K562 (cell line): ENCODE measurements around the gene GMPR2. TPM values are rescaled to one million over a fixed set of nuclear protein-coding genes. Genes with fewer than 3 reads are reported as not detected.
A peak's percentile ranks its signal among the peaks of the same experiment; 100 is the strongest.

ENCODE experiments used
- ARHGAP35 ChIP-seq: fragments of 450-650 bp; IDR thresholded peaks from 2 replicates; pipeline ENCODE4 v1.6.1; 2018; ENCODE audit not compliant: partially characterized antibody
- ARID3A ChIP-seq: IDR thresholded peaks from 2 replicates; pipeline ENCODE4 v1.6.1; 2012; ENCODE audit warnings: low read depth, low read length, improper control_type of control experiment, borderline replicate concordance
- BCOR ChIP-seq: fragments of 450-650 bp; IDR thresholded peaks from 2 replicates; pipeline ENCODE4 v1.6.1; 2016
- BHLHE40 ChIP-seq: IDR thresholded peaks from 2 replicates; pipeline ENCODE4 v1.6.1; 2011; ENCODE audit warnings: low read length, improper control_type of control experiment
- HNRNPL ChIP-seq: fragments of 200-400 bp; formaldehyde crosslinking; IDR thresholded peaks from 2 replicates; pipeline ENCODE4 v1.6.1; 2017; ENCODE audit warnings: low read depth, mild to moderate bottlenecking, low read length
- IRF9 ChIP-seq: fragments of 450-650 bp; IDR thresholded peaks from 2 replicates; pipeline ENCODE4 v1.6.1; 2016; ENCODE audit warnings: missing biosample characterization, missing genetic modification characterization
- JUND ChIP-seq, 2 experiments: IDR thresholded peaks; 2 replicates in 1 of 2; 3 replicates in 1 of 2; pipeline ENCODE4 v1.6.1; 2011; ENCODE audit warnings: borderline replicate concordance in 2 of 2, low read depth in 2 of 2, low read length in 2 of 2, improper control_type of control experiment in 1 of 2, missing biosample characterization in 1 of 2, missing genetic modification characterization in 1 of 2, missing genetic modification reagents in 1 of 2
- KLF10 ChIP-seq: fragments of 250-450 bp; sonication (Bioruptor Pico); IDR thresholded peaks from 2 replicates; pipeline ENCODE4 v1.6.1; 2021; ENCODE audit warnings: matching md5 sums
- MCM7 ChIP-seq, 2 experiments: fragments of 450-650 bp; IDR thresholded peaks; 2 replicates each; pipeline ENCODE4 v1.6.1; 2016 to 2018
- NCOA1 ChIP-seq: fragments of 450-650 bp; IDR thresholded peaks from 2 replicates; pipeline ENCODE4 v1.6.1; 2016; ENCODE audit warnings: low read depth
- NCOR1 ChIP-seq: fragments of 450-650 bp; IDR thresholded peaks from 2 replicates; pipeline ENCODE4 v1.6.1; 2016; ENCODE audit warnings: mild to moderate bottlenecking, moderate library complexity
- RERE ChIP-seq: sonication (generic); formaldehyde crosslinking; IDR thresholded peaks from 2 replicates; pipeline ENCODE4 v1.8.0; 2023; ENCODE audit warnings: missing genetic modification reagents, mild to moderate bottlenecking, borderline replicate concordance
- SMARCA5 ChIP-seq: fragments of 450-650 bp; IDR thresholded peaks from 2 replicates; pipeline ENCODE4 v1.6.1; 2016
- TCF3 ChIP-seq: sonication (generic); formaldehyde crosslinking; IDR thresholded peaks from 2 replicates; pipeline ENCODE4 v1.4.0; 2020; ENCODE audit warnings: mild to moderate bottlenecking, missing genetic modification reagents
- YY1 ChIP-seq, 3 experiments: IDR thresholded peaks; 2 replicates each; pipeline ENCODE4 v1.6.1; 2011; ENCODE audit warnings: low read length in 2 of 3, mild to moderate bottlenecking in 2 of 3, moderate library complexity in 2 of 3, borderline replicate concordance in 1 of 3, control low read depth in 1 of 3, low read depth in 1 of 3; ENCODE audit not compliant: insufficient read depth in 3 of 3, insufficient replicate concordance in 2 of 3, control insufficient read depth in 1 of 3, insufficient read length in 1 of 3; ENCODE audit errors: extremely low read depth in 1 of 3
- ZNF134 ChIP-seq: fragments of 250-450 bp; sonication (Bioruptor Pico); conservative IDR thresholded peaks from 2 replicates; pipeline ENCODE4 v1.4.0; 2020
- ZNF280A ChIP-seq: fragments of 450-650 bp; IDR thresholded peaks from 2 replicates; pipeline ENCODE4 v1.6.1; 2018; ENCODE audit warnings: mild to moderate bottlenecking, low read depth; ENCODE audit not compliant: partially characterized antibody
- polyA plus RNA-seq, 8 experiments: library from polyadenylated mRNA; depleted of rRNA in 4 of 8; stranded (reverse) in 5 of 8; unstranded in 3 of 8; fragments of >200 nt; fragmentation: Nextera tagmentation in 2 of 8; fragmentation: Illumina TruSeq in 1 of 8; extraction: Ambion mirVana in 2 of 8; extraction: Trizol in 1 of 8; gene quantifications; 2 replicates each; pipeline versions ENCODE4 v1.2.1 to v1.2.3, GENCODE V29; 2011 to 2014; ENCODE audit warnings: inconsistent platforms in 1 of 8, missing spikeins in 1 of 8
- total RNA-seq, 7 experiments: library from RNA; depleted of rRNA in 6 of 7; stranded (reverse); fragments of >200 nt in 6 of 7; fragmentation: Illumina TruSeq in 2 of 7; extraction: Trizol in 2 of 7; gene quantifications; 2 replicates each; pipeline versions ENCODE4 v1.2.1 to v1.2.3, GENCODE V29; 2011 to 2021; ENCODE audit warnings: low replicate concordance in 1 of 7

The GMPR2 gene
- total and polyA plus RNA-seq, 9 of the 15 experiments (the other 6 are each of a cell fraction or from before 2014, with no cell fraction given): 26.4 to 67.4 (median 36.3) TPM

- TF ChIP-seq RERE (CRISPR knock-in tag): no peak
- TF ChIP-seq NCOA1: no peak
- no peak for TF ChIP-seq ARID3A
- no peak for TF ChIP-seq KLF10
- TF ChIP-seq IRF9 (tag): no peak
- peak; percentile 63; the same call in 1 of the 2 replicates for TF ChIP-seq JUND (IDR thresholded peaks at IDR 0.05; ENCODE audit: borderline replicate concordance, low read depth, low read length)
- no peak; the same call in 2 of the 3 replicates for TF ChIP-seq JUND (tag; IDR thresholded peaks at IDR 0.05; ENCODE audit: borderline replicate concordance, low read depth, low read length)
- TF ChIP-seq SMARCA5: no peak
- no peak for TF ChIP-seq ZNF280A
- TF ChIP-seq NCOR1: 0 out of 2 replicates have a peak, but pooled peaks have one; percentile 31
- peak; percentile 65 for TF ChIP-seq BHLHE40
- peak in 2 of 3 experiments; percentile 32 to 62 for TF ChIP-seq YY1 (IDR thresholded peaks at IDR 0.05; ENCODE audit: borderline replicate concordance in 1 of 3, control insufficient read depth in 1 of 3, extremely low read depth in 1 of 3, insufficient read depth in 3 of 3, insufficient read length in 1 of 3, insufficient replicate concordance in 2 of 3, low read depth in 1 of 3, low read length in 2 of 3)
- no peak for TF ChIP-seq ZNF134
- peak; percentile 30 for TF ChIP-seq TCF3 (CRISPR knock-in tag)
- no peak for TF ChIP-seq BCOR
- TF ChIP-seq ARHGAP35: no peak
- 0 out of 2 replicates have a peak, but pooled peaks have one; percentile 26 for TF ChIP-seq HNRNPL
- no peak for TF ChIP-seq MCM7 (IDR thresholded peaks at IDR 0.05)
Measured at GRCh38 chr14:24271134-24271833, 38.6 kb downstream of the GMPR2 start, which contains the start of gene RABGGTA (continued).
